Measurements from ENCODE around the gene ACTL8.

DNA sequence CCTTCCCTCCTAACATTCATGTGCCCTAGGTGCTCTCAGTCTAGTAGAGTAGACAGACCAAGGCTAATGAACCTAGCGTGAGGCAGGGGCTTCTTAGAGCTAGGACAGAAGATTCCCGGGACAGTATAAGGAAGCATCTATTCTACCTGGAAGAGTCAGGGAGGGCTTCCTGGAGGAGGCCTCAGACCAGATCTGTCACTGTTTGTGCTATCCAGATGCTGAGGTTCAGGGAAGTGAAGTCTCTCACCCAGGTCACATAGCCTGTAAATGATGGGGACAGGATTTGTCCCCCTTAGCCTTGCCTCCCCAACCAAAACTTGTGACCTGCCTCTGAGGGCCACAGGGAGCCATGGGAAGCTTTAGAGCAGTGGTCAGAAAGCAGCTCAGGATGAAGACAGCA is 20.7 kb downstream of the ACTL8 start:
- TF ChIP-seq, protein P1, sequence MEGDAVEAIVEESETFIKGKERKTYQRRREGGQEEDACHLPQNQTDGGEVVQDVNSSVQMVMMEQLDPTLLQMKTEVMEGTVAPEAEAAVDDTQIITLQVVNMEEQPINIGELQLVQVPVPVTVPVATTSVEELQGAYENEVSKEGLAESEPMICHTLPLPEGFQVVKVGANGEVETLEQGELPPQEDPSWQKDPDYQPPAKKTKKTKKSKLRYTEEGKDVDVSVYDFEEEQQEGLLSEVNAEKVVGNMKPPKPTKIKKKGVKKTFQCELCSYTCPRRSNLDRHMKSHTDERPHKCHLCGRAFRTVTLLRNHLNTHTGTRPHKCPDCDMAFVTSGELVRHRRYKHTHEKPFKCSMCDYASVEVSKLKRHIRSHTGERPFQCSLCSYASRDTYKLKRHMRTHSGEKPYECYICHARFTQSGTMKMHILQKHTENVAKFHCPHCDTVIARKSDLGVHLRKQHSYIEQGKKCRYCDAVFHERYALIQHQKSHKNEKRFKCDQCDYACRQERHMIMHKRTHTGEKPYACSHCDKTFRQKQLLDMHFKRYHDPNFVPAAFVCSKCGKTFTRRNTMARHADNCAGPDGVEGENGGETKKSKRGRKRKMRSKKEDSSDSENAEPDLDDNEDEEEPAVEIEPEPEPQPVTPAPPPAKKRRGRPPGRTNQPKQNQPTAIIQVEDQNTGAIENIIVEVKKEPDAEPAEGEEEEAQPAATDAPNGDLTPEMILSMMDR (IDR thresholded peaks at IDR 0.05): no peak
- no peak for TF ChIP-seq EP300 (IDR thresholded peaks at IDR 0.05; ENCODE audit: low read depth)
